Neural progenitor cell (in vitro differentiated cells): ENCODE measurements around the gene KDELR1. TPM values are rescaled to one million over a fixed set of nuclear protein-coding genes. Genes with fewer than 3 reads are reported as not detected.

Experiments
- DNase-seq: peaks from one replicate; pipeline ENCODE4 v3.0.0-alpha.2; 2016; ENCODE audit warnings: low spot score
- H2AFZ ChIP-seq: fragments of 200-600 bp; sonication (generic); replicated peaks from 2 replicates; pipeline ENCODE4 v1.6.1; 2016; ENCODE audit warnings: antibody characterized with exemption
- H3F3A ChIP-seq: fragments of 200-600 bp; sonication (generic); 2 replicates; pipeline ENCODE4 v1.6.1; 2016; ENCODE audit warnings: antibody characterized with exemption, low read depth
- H3K27ac ChIP-seq: fragments of 200-600 bp; sonication (generic); 2 replicates; pipeline ENCODE4 v1.5.1; 2016; ENCODE audit warnings: mild to moderate bottlenecking
- H3K27me3 ChIP-seq: fragments of 200-600 bp; sonication (generic); 2 replicates; pipeline ENCODE4 v1.6.1; 2016; ENCODE audit warnings: mild to moderate bottlenecking, moderate library complexity
- H3K36me3 ChIP-seq: fragments of 200-600 bp; sonication (generic); 2 replicates; pipeline ENCODE4 v1.5.1; 2016
- H3K4me1 ChIP-seq: fragments of 200-600 bp; sonication (generic); 2 replicates; pipeline ENCODE4 v1.6.1; 2016; ENCODE audit warnings: mixed run types
- H3K4me2 ChIP-seq: fragments of 200-600 bp; sonication (generic); 2 replicates; pipeline ENCODE4 v1.6.1; 2016
- H3K4me3 ChIP-seq: fragments of 200-600 bp; sonication (generic); 2 replicates; pipeline ENCODE4 v1.5.1; 2016
- H3K79me2 ChIP-seq: fragments of 200-600 bp; sonication (generic); 2 replicates; pipeline ENCODE4 v1.6.1; 2016; ENCODE audit warnings: low read depth
- H3K9ac ChIP-seq: fragments of 200-600 bp; sonication (generic); 2 replicates; pipeline ENCODE4 v1.6.1; 2016
- H3K9me3 ChIP-seq: fragments of 200-600 bp; sonication (generic); 2 replicates; pipeline ENCODE4 v1.5.1; 2016; ENCODE audit warnings: low read depth
- H4K20me1 ChIP-seq: fragments of 200-600 bp; sonication (generic); 2 replicates; pipeline ENCODE4 v1.6.1; 2016; ENCODE audit warnings: low read depth
- H3K27ac Mint-ChIP-seq: 3 replicates; pipeline ENCODE4 v1.8.0; 2021; ENCODE audit warnings: mixed read lengths
- H3K27me3 Mint-ChIP-seq: 2 replicates; pipeline ENCODE4 v1.8.0; 2022; ENCODE audit warnings: low read depth, mild to moderate bottlenecking, inconsistent platforms, moderate library complexity, mixed read lengths; ENCODE audit not compliant: insufficient read depth
- H3K36me3 Mint-ChIP-seq: 3 replicates; pipeline ENCODE4 v1.8.0; 2021; ENCODE audit warnings: mixed read lengths
- H3K4me1 Mint-ChIP-seq: 3 replicates; pipeline ENCODE4 v1.8.0; 2021; ENCODE audit warnings: mixed read lengths
- H3K4me3 Mint-ChIP-seq: 3 replicates; pipeline ENCODE4 v1.8.0; 2021; ENCODE audit warnings: mild to moderate bottlenecking, moderate library complexity, mixed read lengths
- H3K9me3 Mint-ChIP-seq: 3 replicates; pipeline ENCODE4 v1.8.0; 2020; ENCODE audit warnings: mixed read lengths
- EZH2 ChIP-seq: fragments of 200-600 bp; sonication (generic); IDR thresholded peaks from 2 replicates; pipeline ENCODE4 v1.6.1; 2017; ENCODE audit warnings: antibody characterized with exemption, mild to moderate bottlenecking, moderate library complexity
- EZH2phosphoT487 ChIP-seq: fragments of 200-600 bp; sonication (generic); IDR thresholded peaks from 2 replicates; pipeline ENCODE4 v1.6.1; 2017; ENCODE audit warnings: antibody characterized with exemption
- total RNA-seq: library from RNA; depleted of rRNA; stranded (reverse); fragments of >200 nt; gene quantifications from 2 replicates; pipeline ENCODE4 v1.2.3, GENCODE V29; 2015; ENCODE audit warnings: low replicate concordance
- TF ChIP-seq, protein P1 (sequence below): fragments of 200-600 bp; sonication (generic); IDR thresholded peaks from 2 replicates; pipeline ENCODE4 v1.5.1; 2017; ENCODE audit warnings: antibody characterized with exemption, mild to moderate bottlenecking

KDELR1 gene
- total RNA-seq, 1 donor from 2014 or later = 106 TPM

DNA sequence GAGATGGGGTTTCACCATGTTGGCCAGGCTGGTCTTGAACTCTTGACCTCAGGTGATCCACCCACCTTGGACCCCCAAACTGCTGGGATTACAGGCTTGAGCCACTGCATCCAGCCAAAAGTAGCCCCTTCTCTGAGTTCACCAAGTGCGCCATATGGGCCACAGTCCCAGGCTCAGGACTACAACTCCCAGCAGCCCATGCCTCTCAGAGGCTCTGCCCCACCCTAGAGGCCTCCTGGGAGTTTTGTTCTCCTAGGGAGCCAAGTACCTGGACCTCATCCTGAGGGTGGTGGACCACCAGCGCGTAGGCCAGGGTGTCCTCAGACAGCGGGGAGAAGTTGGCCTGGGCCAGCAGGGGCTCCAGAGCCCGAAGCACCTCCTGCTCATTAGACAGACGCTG is 46.5 kb downstream of the KDELR1 start:
- Histone ChIP-seq H3K27ac (no peak overlapping the region), H3F3A (no peaks in the 10 kb centered on the region), H3K79me2 (no peaks in the 10 kb centered on the region), H3K36me3 (no peaks in the 10 kb centered on the region), H3K9ac (no peak overlapping the region), H2AFZ (no peak overlapping the region), H3K9me3 (no peaks in the 10 kb centered on the region), H3K4me2 (no peak overlapping the region), H3K4me1 (no peaks in the 10 kb centered on the region), H3K27me3 (no peaks in the 10 kb centered on the region), H3K4me3 (no peak overlapping the region), H4K20me1 (no peaks in the 10 kb centered on the region)
- Mint-ChIP-seq H3K27me3 (peaks cover 14% of the 10 kb centered on the region), H3K4me3 (no peak overlapping the region), H3K36me3 (no peaks in the 10 kb centered on the region), H3K27ac (no peak overlapping the region), H3K9me3 (no peaks in the 10 kb centered on the region), H3K4me1 (peaks cover 8% of the 10 kb centered on the region)
- DNase-seq = no peak
- TF ChIP-seq, protein P1, sequence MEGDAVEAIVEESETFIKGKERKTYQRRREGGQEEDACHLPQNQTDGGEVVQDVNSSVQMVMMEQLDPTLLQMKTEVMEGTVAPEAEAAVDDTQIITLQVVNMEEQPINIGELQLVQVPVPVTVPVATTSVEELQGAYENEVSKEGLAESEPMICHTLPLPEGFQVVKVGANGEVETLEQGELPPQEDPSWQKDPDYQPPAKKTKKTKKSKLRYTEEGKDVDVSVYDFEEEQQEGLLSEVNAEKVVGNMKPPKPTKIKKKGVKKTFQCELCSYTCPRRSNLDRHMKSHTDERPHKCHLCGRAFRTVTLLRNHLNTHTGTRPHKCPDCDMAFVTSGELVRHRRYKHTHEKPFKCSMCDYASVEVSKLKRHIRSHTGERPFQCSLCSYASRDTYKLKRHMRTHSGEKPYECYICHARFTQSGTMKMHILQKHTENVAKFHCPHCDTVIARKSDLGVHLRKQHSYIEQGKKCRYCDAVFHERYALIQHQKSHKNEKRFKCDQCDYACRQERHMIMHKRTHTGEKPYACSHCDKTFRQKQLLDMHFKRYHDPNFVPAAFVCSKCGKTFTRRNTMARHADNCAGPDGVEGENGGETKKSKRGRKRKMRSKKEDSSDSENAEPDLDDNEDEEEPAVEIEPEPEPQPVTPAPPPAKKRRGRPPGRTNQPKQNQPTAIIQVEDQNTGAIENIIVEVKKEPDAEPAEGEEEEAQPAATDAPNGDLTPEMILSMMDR = no peak
- TF ChIP-seq EZH2 = no peak
- no peak for TF ChIP-seq EZH2phosphoT487

- no peaks in the 10 kb centered on the region for H3K36me3 Mint-ChIP-seq
- no peak overlapping the region for H3K27ac Mint-ChIP-seq
- H3K4me2 ChIP-seq = no peak overlapping the region
These were observed 48.4 kb downstream of the KDELR1 start for GRCh38 chr19:48342841-48343540.

DNA sequence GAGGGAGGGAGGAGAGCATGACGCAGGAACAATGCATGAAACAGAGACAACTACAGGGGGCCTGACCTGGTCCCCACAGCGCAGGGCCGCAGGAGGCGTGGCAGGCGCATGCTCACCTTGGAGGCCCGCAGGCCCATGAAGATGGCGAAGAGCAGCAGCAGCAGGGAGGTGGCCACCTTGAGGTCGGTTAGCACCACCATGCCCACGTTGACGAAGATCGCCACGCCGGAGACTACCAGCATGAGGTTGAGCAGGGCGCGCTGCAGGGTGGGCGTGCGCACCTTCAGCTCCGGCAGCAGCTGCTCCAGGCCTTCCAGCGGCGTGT is 49.0 kb downstream of the KDELR1 start:
- Mint-ChIP-seq H3K4me1 (peaks cover 11% of the 10 kb centered on the region), H3K36me3 (no peaks in the 10 kb centered on the region), H3K27ac (no peak overlapping the region), H3K27me3 (peaks cover 19% of the 10 kb centered on the region), H3K9me3 (no peaks in the 10 kb centered on the region), H3K4me3 (no peak overlapping the region)
- no peak overlapping the region for H3K9ac ChIP-seq
- no peak overlapping the region for H2AFZ ChIP-seq
- H3K36me3 ChIP-seq = no peaks in the 10 kb centered on the region
- H4K20me1 ChIP-seq = no peaks in the 10 kb centered on the region
- no peaks in the 10 kb centered on the region for H3K4me1 ChIP-seq
- H3K9me3 ChIP-seq = no peaks in the 10 kb centered on the region
- TF ChIP-seq EZH2 (no peak), EZH2phosphoT487 (no peak)
- TF ChIP-seq, protein P1 = no peak
- H3F3A ChIP-seq = no peaks in the 10 kb centered on the region
- H3K4me2 ChIP-seq = no peak overlapping the region
- H3K27me3 ChIP-seq = no peaks in the 10 kb centered on the region
- no peak for DNase-seq
- no peak overlapping the region for H3K27ac ChIP-seq
- no peaks in the 10 kb centered on the region for H3K79me2 ChIP-seq
- H3K4me3 ChIP-seq = no peak overlapping the region

More at GRCh38 chr19:48342841-48343540, 48.4 kb downstream of the KDELR1 start:
- H2AFZ ChIP-seq = no peak overlapping the region
- no peak for DNase-seq
- no peaks in the 10 kb centered on the region for H3F3A ChIP-seq
- no peaks in the 10 kb centered on the region for H3K79me2 ChIP-seq
- H3K27me3 ChIP-seq = no peaks in the 10 kb centered on the region
- H3K27ac ChIP-seq = no peak overlapping the region
- H3K4me3 ChIP-seq = no peak overlapping the region
- H3K9me3 Mint-ChIP-seq = no peaks in the 10 kb centered on the region
- no peak overlapping the region for H3K9ac ChIP-seq
- TF ChIP-seq EZH2 = no peak
- TF ChIP-seq EZH2phosphoT487 = no peak
- TF ChIP-seq, protein P1 = no peak
- no peaks in the 10 kb centered on the region for H3K4me1 ChIP-seq
- no peaks in the 10 kb centered on the region for H3K9me3 ChIP-seq
- peaks cover 11% of the 10 kb centered on the region for H3K4me1 Mint-ChIP-seq
- H3K36me3 ChIP-seq = no peaks in the 10 kb centered on the region
- no peak overlapping the region for H3K4me3 Mint-ChIP-seq
- no peaks in the 10 kb centered on the region for H4K20me1 ChIP-seq
- peaks cover 16% of the 10 kb centered on the region for H3K27me3 Mint-ChIP-seq
